HepG2 (cell line): ENCODE measurements around the gene P2RY2. TPM values are rescaled to one million over a fixed set of nuclear protein-coding genes. Genes with fewer than 3 reads are reported as not detected.

Experiments used
- E2F1 ChIP-seq: sonication (generic); formaldehyde crosslinking; IDR thresholded peaks from 2 replicates; pipeline ENCODE4 v1.5.0; 2020; ENCODE audit warnings: missing genetic modification reagents
- ELF3 ChIP-seq: IDR thresholded peaks from 2 replicates; pipeline ENCODE4 v1.6.1; 2016; ENCODE audit warnings: missing genetic modification reagents, missing compliant biosample characterization
- FOXJ3 ChIP-seq: sonication (generic); formaldehyde crosslinking; IDR thresholded peaks from 2 replicates; pipeline ENCODE4 v1.4.0; 2020; ENCODE audit warnings: missing genetic modification reagents, mild to moderate bottlenecking, borderline replicate concordance
- HNF4G ChIP-seq, 2 experiments: sonication (generic) in 1 of 2; formaldehyde crosslinking in 1 of 2; IDR thresholded peaks; 2 replicates each; pipeline versions ENCODE4 v1.4.0 to v1.6.1; 2011 to 2020; ENCODE audit warnings: borderline replicate concordance in 2 of 2, low read depth in 2 of 2, mild to moderate bottlenecking in 2 of 2, low read length in 1 of 2, missing genetic modification reagents in 1 of 2, moderate library complexity in 1 of 2
- JDP2 ChIP-seq: sonication (generic); formaldehyde crosslinking; IDR thresholded peaks from 2 replicates; pipeline ENCODE4 v1.8.1; 2022; ENCODE audit warnings: missing genetic modification reagents, borderline replicate concordance
- JUND ChIP-seq: sonication (generic); formaldehyde crosslinking; IDR thresholded peaks from 2 replicates; pipeline ENCODE4 v1.8.0; 2022; ENCODE audit warnings: mild to moderate bottlenecking, missing genetic modification reagents
- KMT2B ChIP-seq: IDR thresholded peaks from 2 replicates; pipeline ENCODE4 v1.6.1; 2016; ENCODE audit warnings: missing genetic modification reagents, missing compliant biosample characterization
- MXI1 ChIP-seq: IDR thresholded peaks from 3 replicates; pipeline ENCODE4 v1.6.1; 2012; ENCODE audit warnings: low read depth, low read length, inconsistent platforms, borderline replicate concordance
- NFIC ChIP-seq: IDR thresholded peaks from 2 replicates; pipeline ENCODE4 v1.6.1; 2012; ENCODE audit warnings: mild to moderate bottlenecking, low read length, inconsistent platforms
- SALL1 ChIP-seq: sonication (generic); formaldehyde crosslinking; IDR thresholded peaks from 2 replicates; pipeline ENCODE4 v1.8.0; 2022; ENCODE audit warnings: mild to moderate bottlenecking, missing genetic modification reagents
- SATB2 ChIP-seq: sonication (generic); formaldehyde crosslinking; IDR thresholded peaks from 2 replicates; pipeline ENCODE4 v1.5.0; 2020; ENCODE audit warnings: missing genetic modification reagents
- SCMH1 ChIP-seq: sonication (generic); formaldehyde crosslinking; IDR thresholded peaks from 2 replicates; pipeline ENCODE4 v1.9.0; 2021; ENCODE audit warnings: missing genetic modification reagents, mild to moderate bottlenecking, borderline replicate concordance
- SP2 ChIP-seq: sonication (generic); formaldehyde crosslinking; IDR thresholded peaks from 2 replicates; pipeline ENCODE4 v1.5.1; 2020; ENCODE audit warnings: mild to moderate bottlenecking, missing genetic modification reagents
- SPEN ChIP-seq: sonication (generic); formaldehyde crosslinking; IDR thresholded peaks from 2 replicates; pipeline ENCODE4 v1.5.1; 2020; ENCODE audit warnings: low read depth, mild to moderate bottlenecking, missing genetic modification reagents
- ZMYM3 ChIP-seq: sonication (generic); formaldehyde crosslinking; IDR thresholded peaks from 2 replicates; pipeline ENCODE4 v1.5.1; 2020; ENCODE audit warnings: mild to moderate bottlenecking, missing genetic modification reagents
- ZNF260 ChIP-seq: sonication (generic); formaldehyde crosslinking; IDR thresholded peaks from 2 replicates; pipeline ENCODE4 v1.4.0; 2020; ENCODE audit warnings: missing genetic modification reagents, low read depth, mild to moderate bottlenecking, borderline replicate concordance
- ZNF550 ChIP-seq: sonication (generic); formaldehyde crosslinking; IDR thresholded peaks from 2 replicates; pipeline ENCODE4 v1.4.0; 2020; ENCODE audit warnings: mild to moderate bottlenecking, missing genetic modification reagents, borderline replicate concordance
- ZNF670 ChIP-seq: sonication (generic); formaldehyde crosslinking; IDR thresholded peaks from 2 replicates; pipeline ENCODE4 v1.8.0; 2022; ENCODE audit warnings: mild to moderate bottlenecking, missing genetic modification reagents, borderline replicate concordance
- ZNF703 ChIP-seq: sonication (generic); formaldehyde crosslinking; IDR thresholded peaks from 2 replicates; pipeline ENCODE4 v1.5.1; 2020; ENCODE audit warnings: missing genetic modification reagents, mild to moderate bottlenecking, moderate library complexity, borderline replicate concordance
- ZNF816 ChIP-seq: sonication (generic); formaldehyde crosslinking; IDR thresholded peaks from 2 replicates; pipeline ENCODE4 v1.8.0; 2022; ENCODE audit warnings: missing genetic modification reagents, mild to moderate bottlenecking, borderline replicate concordance
- ZSCAN20 ChIP-seq: sonication (generic); formaldehyde crosslinking; IDR thresholded peaks from 2 replicates; pipeline ENCODE4 v1.4.0; 2020; ENCODE audit warnings: missing genetic modification reagents, mild to moderate bottlenecking, borderline replicate concordance
- polyA plus RNA-seq, 8 experiments: library from polyadenylated mRNA; depleted of rRNA in 3 of 8; stranded (reverse) in 7 of 8; unstranded in 1 of 8; fragments of >200 nt; fragmentation: Illumina TruSeq in 4 of 8; extraction: Trizol in 4 of 8; gene quantifications; 2 replicates each; pipeline versions ENCODE4 v1.2.1 to v1.2.3, GENCODE V29; 2011 to 2016; ENCODE audit warnings: low read depth in 4 of 8, missing spikeins in 1 of 8, mixed read lengths in 1 of 8; ENCODE audit not compliant: insufficient read depth in 1 of 8
- total RNA-seq, 5 experiments: library from RNA; depleted of rRNA; stranded (reverse); fragments of >200 nt; fragmentation: Illumina TruSeq; extraction: Trizol; gene quantifications; 2 replicates each; pipeline ENCODE4 v1.2.3, GENCODE V29; 2016; ENCODE audit warnings: low read depth in 1 of 5
- TF ChIP-seq, protein P1 (sequence below): sonication (generic); formaldehyde crosslinking; IDR thresholded peaks from 2 replicates; pipeline ENCODE4 v1.4.0; 2020; ENCODE audit warnings: missing genetic modification reagents
- TF ChIP-seq, protein P2 (sequence below): sonication (generic); formaldehyde crosslinking; IDR thresholded peaks from 2 replicates; pipeline ENCODE4 v1.9.0; 2022; ENCODE audit warnings: low read depth, missing genetic modification reagents

P2RY2 gene
- total and polyA plus RNA-seq, 2 of the 13 experiments (the other 11 are each of a cell fraction or from before 2014, with no cell fraction given) = 0.95 to 3.1 TPM

- TF ChIP-seq ELF3 (CRISPR knock-in tag) (0 out of 2 replicates have a peak, but pooled peaks have one; percentile 21), KMT2B (no peak), MXI1 (no peak), E2F1 (CRISPR knock-in tag) (no peak), NFIC (no peak), ZNF670 (no peak), ZMYM3 (peak; percentile 82), FOXJ3 (CRISPR knock-in tag) (0 out of 2 replicates have a peak, but pooled peaks have one; percentile 25), SATB2 (CRISPR knock-in tag) (no peak), SCMH1 (no peak), SALL1 (CRISPR knock-in tag) (peak; percentile 42; the same call in 1 of the 2 replicates), ZNF550 (CRISPR knock-in tag) (no peak), ZNF260 (CRISPR knock-in tag) (no peak), JDP2 (CRISPR knock-in tag) (no peak), ZNF703 (CRISPR knock-in tag) (no peak), ZSCAN20 (CRISPR knock-in tag) (no peak), HNF4G (IDR thresholded peaks at IDR 0.05; ENCODE audit: borderline replicate concordance, low read depth, low read length) (peak; percentile 82), HNF4G (CRISPR knock-in tag; IDR thresholded peaks at IDR 0.05; ENCODE audit: borderline replicate concordance, low read depth) (peak; percentile 18; the same call in 1 of the 2 replicates), SP2 (CRISPR knock-in tag) (no peak), JUND (CRISPR knock-in tag) (no peak), ZNF816 (CRISPR knock-in tag) (no peak), SPEN (CRISPR knock-in tag) (no peak)
- TF ChIP-seq, protein P1, sequence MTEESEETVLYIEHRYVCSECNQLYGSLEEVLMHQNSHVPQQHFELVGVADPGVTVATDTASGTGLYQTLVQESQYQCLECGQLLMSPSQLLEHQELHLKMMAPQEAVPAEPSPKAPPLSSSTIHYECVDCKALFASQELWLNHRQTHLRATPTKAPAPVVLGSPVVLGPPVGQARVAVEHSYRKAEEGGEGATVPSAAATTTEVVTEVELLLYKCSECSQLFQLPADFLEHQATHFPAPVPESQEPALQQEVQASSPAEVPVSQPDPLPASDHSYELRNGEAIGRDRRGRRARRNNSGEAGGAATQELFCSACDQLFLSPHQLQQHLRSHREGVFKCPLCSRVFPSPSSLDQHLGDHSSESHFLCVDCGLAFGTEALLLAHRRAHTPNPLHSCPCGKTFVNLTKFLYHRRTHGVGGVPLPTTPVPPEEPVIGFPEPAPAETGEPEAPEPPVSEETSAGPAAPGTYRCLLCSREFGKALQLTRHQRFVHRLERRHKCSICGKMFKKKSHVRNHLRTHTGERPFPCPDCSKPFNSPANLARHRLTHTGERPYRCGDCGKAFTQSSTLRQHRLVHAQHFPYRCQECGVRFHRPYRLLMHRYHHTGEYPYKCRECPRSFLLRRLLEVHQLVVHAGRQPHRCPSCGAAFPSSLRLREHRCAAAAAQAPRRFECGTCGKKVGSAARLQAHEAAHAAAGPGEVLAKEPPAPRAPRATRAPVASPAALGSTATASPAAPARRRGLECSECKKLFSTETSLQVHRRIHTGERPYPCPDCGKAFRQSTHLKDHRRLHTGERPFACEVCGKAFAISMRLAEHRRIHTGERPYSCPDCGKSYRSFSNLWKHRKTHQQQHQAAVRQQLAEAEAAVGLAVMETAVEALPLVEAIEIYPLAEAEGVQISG = no peak
- TF ChIP-seq, protein P2, sequence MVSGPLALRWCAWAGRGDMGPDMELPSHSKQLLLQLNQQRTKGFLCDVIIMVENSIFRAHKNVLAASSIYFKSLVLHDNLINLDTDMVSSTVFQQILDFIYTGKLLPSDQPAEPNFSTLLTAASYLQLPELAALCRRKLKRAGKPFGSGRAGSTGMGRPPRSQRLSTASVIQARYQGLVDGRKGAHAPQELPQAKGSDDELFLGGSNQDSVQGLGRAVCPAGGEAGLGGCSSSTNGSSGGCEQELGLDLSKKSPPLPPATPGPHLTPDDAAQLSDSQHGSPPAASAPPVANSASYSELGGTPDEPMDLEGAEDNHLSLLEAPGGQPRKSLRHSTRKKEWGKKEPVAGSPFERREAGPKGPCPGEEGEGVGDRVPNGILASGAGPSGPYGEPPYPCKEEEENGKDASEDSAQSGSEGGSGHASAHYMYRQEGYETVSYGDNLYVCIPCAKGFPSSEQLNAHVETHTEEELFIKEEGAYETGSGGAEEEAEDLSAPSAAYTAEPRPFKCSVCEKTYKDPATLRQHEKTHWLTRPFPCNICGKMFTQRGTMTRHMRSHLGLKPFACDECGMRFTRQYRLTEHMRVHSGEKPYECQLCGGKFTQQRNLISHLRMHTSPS (CRISPR knock-in tag) = no peak
These were observed 45.0 kb upstream of the P2RY2 start (continued) for GRCh38 chr11:73172992-73173656.
